ENCODE data around the gene PKDCC.

DNA sequence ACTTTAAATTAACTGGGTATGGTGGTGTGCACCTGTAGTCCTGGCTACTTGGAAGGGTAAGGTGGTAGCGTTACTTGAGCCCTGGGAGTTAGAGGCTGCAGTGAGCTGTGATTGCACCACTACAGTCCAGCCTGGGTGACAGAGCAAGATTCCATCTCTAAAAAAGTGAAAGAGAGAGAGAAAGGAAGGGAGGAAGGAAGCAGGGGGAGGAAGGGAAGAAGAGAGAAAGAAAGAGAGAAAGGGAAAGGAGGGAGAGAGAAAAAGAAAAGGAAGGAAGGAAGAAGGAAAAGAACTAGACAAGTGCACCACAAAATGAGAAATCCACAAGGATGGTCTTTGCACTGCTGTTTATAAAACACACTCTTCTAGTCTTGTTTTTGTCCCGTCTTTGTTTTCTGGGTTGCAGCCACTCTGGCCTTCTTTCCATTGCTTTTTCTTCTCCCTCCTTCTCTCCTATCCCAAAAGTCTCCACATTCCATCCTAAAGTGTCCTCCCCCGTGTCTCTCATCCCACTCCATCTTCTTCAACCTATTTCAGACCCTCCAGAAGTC, 32.0 kb downstream of the PKDCC start:
- no peak for TF ChIP-seq CTCF (IDR thresholded peaks at IDR 0.05)
- no peak for TF ChIP-seq ZFX (IDR thresholded peaks at IDR 0.05; ENCODE audit: borderline replicate concordance)
